ENCODE measurements around the gene MRGPRD.

The MRGPRD gene

DNA sequence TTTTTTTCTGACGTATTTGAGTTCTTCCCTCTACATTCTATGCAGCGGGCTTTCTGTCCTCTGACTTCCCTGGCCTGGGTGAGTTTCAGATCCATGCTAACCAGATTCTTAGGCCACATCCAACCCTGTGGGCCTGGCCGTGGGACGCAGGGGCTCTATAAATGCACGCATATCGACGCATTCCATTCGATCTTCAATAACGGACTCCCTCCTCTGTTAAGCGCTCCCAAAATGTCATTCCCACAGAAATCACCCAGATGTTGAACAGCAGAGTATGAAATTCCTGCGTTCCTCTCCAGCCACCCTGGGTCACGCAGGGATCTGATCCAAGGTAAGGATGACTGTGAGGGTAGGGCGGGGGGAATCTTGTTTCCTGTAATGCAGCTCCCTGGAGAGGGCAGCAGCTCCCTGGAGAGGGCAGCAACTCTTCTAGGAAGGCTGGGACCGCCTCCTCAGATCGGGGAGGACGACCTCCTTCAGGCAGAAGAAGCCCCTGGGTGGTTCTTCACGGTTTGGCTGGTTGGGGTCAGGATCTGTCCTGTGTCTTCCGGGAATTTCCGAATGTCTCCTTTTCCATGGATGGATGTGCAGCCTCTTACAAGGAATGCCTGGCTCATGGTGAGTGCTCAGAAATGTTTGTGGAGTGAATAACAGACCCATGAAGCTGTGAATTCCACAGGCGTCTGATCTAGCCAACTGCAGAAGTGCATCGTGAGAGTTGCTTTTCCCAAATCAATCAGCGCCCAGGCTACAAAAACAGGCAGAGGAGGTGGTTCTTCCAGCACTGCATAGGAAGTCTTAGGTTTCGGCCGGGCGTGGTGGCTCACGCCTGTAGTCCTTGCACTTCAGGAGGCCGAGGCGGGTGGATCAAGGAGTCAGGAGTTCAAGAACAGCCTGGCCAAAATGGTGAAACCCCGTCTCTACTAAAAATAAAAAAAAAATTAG, 12.2 kb downstream of the MRGPRD start:
- DNase-seq (ENCODE audit: low read depth) = no peak

DNA sequence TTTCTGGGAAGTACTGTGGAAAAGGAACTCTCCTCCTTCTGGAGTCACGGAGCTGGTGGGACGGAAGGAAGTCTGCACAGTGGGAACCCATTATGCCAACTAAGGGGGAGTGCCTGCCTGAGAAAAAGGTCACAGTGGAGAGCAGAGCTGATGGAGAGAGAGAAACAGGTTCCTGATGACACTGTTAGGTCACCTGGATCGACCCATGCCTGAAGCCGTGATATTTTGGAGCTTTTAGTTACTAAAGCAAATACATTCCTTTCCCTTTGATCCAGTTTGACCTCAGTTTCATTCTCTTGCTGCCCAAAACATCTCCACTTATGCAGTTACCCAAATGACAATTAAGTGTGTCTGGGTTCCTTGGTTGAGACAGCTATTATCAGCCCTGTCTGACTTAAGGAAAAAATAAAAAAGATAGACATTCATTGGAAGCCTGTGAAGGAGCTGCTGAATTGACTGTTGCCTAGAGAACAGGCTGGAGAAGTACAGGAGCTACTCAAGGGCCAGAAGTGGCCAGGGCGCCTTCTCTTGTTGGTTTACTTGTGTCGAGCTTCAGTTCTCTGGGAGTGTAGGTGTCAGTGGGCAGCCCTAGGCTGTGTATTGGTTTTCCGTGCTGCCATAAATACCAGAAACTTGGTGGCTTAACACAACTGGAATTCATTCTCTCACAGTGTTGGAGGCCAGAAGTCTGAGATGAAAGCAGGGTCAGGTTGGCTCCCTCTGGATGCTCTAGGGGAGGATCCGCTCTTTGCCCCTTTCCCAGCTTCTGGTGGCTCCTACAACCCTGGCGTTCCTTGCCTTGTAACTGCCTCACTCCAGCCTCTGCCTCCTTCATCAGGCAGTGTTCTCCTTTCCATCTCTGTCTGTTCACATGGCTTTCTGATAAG, 13.6 kb downstream of the MRGPRD start:
- DNase-seq (ENCODE audit: low read depth) = no peak

DNA sequence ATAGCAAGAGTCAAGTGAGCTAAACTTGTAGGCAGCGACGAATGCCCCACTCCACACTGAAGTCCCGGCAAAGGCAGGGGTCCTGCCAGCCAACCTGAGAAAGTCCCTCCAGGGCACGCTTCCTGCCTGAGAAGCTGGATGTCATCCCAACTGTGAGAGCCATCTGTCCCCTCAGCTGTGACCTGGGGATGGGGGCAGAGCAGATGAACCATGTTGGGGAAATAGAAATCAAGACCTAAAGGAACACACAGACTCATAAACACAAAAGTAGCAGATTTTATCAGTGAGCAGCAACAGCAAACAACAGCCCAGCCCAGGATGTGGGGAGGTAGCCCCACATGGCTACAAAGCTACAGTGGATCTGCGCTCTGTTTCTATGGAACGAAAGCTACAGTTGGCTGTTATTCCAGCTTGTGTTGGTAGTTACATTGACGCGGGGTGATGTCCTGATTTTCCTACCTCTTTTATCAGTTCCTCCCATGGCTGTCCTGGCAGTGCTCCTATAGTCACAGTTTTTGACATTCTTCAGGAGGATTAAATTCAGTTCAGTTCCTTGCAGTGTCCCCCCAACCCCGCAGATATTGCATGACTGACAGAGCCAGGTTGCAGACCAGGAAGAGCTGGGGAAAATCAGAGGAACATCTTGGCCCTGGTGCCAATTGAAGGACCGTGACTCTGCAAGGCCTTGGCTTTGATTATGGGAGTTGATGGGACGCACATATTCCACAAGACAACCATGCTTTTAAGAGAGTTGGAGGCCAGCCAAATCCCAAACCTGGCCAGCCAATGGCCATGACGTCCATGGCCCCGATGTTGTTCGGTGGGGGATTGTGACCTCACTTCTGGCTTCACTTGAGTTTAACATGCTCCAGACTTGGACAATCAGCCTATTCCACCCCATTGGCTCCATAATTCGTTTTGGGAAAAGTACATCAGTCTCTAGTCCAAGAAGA, 14.6 kb downstream of the MRGPRD start:
- no peak for DNase-seq (ENCODE audit: low read depth)

GRCh38 chr11:68963779-68964178, 17.0 kb downstream of the MRGPRD start:
- no peak for DNase-seq (ENCODE audit: low read depth)

DNA sequence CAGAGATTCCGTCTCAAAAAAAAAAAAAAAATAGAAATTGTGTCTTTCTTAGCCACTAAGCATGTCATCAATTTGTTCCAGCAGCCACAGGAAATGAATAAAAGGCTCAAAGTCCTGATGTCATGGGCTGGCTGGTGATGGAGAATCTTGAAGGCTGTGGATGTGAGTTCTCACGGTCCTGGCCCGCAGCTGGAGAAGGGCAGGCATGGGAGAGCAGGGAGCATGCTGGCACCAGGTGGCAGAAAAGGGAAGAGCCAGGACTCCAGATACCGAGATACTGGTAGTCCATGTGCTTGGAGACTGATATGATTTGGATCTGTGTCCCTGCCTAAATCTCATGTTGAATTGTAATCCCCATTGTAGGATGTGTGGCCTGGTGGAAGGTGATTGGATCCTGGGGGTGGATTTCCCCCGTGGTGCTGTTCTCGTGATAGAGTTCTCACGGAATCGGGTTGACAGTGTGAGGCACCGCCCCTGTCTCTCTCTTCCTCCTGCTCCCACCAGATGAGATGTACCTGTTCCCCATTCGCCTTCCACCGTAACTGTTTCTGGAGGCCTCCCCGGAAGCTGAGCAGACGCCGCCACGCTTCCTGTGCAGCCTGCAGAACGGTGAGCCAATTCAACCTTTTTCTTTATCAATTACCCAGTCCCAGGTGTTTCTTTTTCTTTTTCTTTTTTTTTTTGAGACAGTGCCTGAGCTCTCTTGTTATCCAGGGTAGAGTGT, 18.1 kb downstream of the MRGPRD start:
- no peak for DNase-seq (ENCODE audit: low read depth)

DNA sequence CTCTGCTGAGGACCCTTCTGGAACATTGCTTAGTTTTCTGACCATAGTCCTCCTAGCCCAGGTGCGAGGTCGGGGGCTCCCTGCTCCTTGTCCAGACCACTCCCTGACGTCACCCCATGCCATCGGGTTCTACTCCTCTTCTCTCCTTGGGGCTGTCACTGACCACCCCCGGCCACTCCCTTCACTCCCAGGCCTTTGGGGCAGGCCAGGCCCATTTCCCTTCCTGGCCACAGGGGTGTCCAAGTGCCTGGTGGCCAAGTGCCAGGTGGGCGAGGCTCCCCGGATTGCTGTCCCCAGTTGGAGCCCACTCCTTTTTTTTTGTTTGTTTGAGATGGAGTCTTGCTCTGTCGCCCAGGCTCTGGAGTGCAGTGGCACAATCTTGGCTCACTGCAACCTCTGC, 19.5 kb downstream of the MRGPRD start:
- no peak for DNase-seq (ENCODE audit: low read depth)

GRCh38 chr11:68960294-68961071, 20.3 kb downstream of the MRGPRD start:
- DNase-seq (ENCODE audit: low read depth) = no peak

- DNase-seq (ENCODE audit: low read depth) = no peak
These were observed 21.1 kb downstream of the MRGPRD start for GRCh38 chr11:68959465-68960293.

GRCh38 chr11:68958211-68958610, 22.6 kb downstream of the MRGPRD start:
- no peak for DNase-seq (ENCODE audit: low read depth)

GRCh38 chr11:68956547-68957254, 24.1 kb downstream of the MRGPRD start:
- no peak for DNase-seq (ENCODE audit: low read depth)

GRCh38 chr11:68956142-68956541, 24.6 kb downstream of the MRGPRD start:
- no peak for DNase-seq (ENCODE audit: low read depth)

GRCh38 chr11:68955607-68955958, 25.2 kb downstream of the MRGPRD start:
- no peak for DNase-seq (ENCODE audit: low read depth)

- peak; percentile 16 for DNase-seq (ENCODE audit: low read depth)
These were observed 25.8 kb downstream of the MRGPRD start for GRCh38 chr11:68954836-68955606.

DNA sequence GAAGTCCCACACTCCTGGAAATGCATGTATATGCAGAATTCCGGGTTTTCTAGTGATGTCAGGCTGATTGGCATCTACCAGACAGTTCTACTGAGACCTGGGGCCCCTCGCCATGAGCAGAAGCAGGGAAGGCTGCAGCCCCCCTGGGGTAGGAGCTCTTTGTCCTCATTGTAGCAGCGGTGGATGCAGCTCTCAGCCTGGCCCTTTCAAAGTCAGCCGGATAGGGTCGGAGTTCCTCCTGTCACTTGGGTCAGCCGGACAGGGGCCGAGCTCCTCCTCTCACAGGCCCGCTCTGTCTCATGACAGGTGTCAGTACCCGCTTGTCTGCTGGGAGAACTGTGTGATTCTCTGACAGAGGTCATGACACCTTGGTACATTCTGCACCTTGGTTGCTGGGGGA, 30.0 kb downstream of the MRGPRD start:
- DNase-seq (ENCODE audit: low read depth) = no peak

DNA sequence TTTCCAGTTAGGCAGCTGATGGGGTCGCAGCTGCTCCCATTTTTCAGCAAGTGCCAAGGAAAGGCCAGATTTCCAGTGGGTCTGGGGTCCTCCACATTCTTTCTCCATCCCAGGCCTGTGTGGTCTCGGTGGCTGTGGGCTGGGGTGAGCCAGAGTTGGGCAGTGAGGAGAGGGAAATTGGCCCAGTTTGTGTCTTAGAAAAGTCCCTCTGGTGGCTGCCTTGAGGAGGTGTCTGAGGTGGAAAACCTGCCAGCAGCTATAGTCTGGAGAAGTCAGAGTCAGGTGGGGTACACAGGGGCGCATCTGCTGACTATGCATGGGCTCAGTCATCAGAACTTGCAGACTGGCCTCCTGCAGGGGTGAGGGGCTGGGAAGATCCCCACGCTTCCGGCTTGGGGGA, 30.5 kb downstream of the MRGPRD start:
- DNase-seq (ENCODE audit: low read depth) = peak; percentile 23

GRCh38 chr11:68948935-68949334, 31.9 kb downstream of the MRGPRD start:
- DNase-seq (ENCODE audit: low read depth) = no peak

DNA sequence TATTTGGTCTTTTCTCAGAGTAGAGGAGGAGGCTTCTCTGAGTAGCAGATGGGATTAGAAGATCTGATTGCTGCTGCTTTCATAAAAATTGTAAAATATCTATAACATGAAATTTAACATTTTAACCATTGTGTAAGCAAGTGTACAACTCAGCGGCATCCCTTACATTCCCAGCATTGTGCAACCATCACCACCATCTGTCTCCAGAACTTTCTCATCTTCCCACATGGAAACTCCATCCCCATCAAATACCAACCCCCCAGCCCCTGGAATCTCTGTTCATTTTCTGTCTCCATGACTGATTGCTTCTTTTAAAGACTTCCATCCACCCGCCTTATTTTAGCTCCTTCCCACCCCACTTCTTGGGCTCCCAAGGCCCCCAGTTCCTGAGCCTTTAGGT, 32.3 kb downstream of the MRGPRD start:
- no peak for DNase-seq (ENCODE audit: low read depth)

- DNase-seq (ENCODE audit: low read depth) = no peak
These were observed 33.6 kb downstream of the MRGPRD start for GRCh38 chr11:68947151-68947550.

All from iris pigment epithelial cell (primary cell).